ENCODE measurements around the gene TAF7.
"Not testable (repeated sequence)": the region's sequence is repeated elsewhere in the genome, so short reads cannot be mapped to it uniquely, and the experiment has no call there.

TAF7 gene

GRCh38 chr5:141320225-141321169 lies at the start of gene TAF7:
TSS of gene TAF7 (minus strand) at chr5:141320784. CDS start at chr5:141320044, 740 bp downstream.
- DNase-seq, result peak; percentile 68

- no peak for DNase-seq
These were observed 45.7 kb upstream of the TAF7 start for GRCh38 chr5:141366016-141366896.

- no peak for DNase-seq
These were observed 43.5 kb upstream of the TAF7 start, which contains the start of gene PCDHGA5 for GRCh38 chr5:141363952-141364660. TSS of gene PCDHGA5 (plus strand) at chr5:141364162. CDS start at chr5:141364331, 169 bp downstream.

- no peak for DNase-seq
These were observed 42.1 kb upstream of the TAF7 start for GRCh38 chr5:141362719-141363118.

- DNase-seq, result no peak
These were observed 40.1 kb upstream of the TAF7 start for GRCh38 chr5:141360685-141361084.

GRCh38 chr5:141359790-141360426 lies 39.3 kb upstream of the TAF7 start, which contains the start of gene PCDHGB2:
TSS of gene PCDHGB2 (plus strand) at chr5:141359994. CDS start at chr5:141360136, 142 bp downstream.
- DNase-seq, result no peak

- DNase-seq, result no peak
These were observed 36.4 kb upstream of the TAF7 start for GRCh38 chr5:141356950-141357349.

GRCh38 chr5:141356133-141356532 lies 35.5 kb upstream of the TAF7 start:
- no peak for DNase-seq

- no peak for DNase-seq
These were observed 35.1 kb upstream of the TAF7 start for GRCh38 chr5:141355641-141356040.

GRCh38 chr5:141354900-141355469 lies 34.4 kb upstream of the TAF7 start, which contains the start of gene PCDHGA4:
TSS of gene PCDHGA4 (plus strand) at chr5:141355021. CDS start at chr5:141355108, 87 bp downstream.
- DNase-seq, result no peak

- DNase-seq, result no peak
These were observed 31.0 kb upstream of the TAF7 start for GRCh38 chr5:141351591-141351990.

- no peak for DNase-seq
These were observed 29.5 kb upstream of the TAF7 start, which contains the start of gene PCDHGB1 for GRCh38 chr5:141349917-141350619. TSS of gene PCDHGB1 (plus strand) at chr5:141350099. CDS start at chr5:141350261, 162 bp downstream.

- not testable (repeated sequence) for DNase-seq
These were observed 25.4 kb upstream of the TAF7 start for GRCh38 chr5:141346017-141346416.

- no peak for DNase-seq
These were observed 24.7 kb upstream of the TAF7 start for GRCh38 chr5:141345327-141345726.

- DNase-seq, result no peak
These were observed 23.4 kb upstream of the TAF7 start for GRCh38 chr5:141343953-141344463.

- no peak for DNase-seq
These were observed 22.8 kb upstream of the TAF7 start, which contains the start of gene PCDHGA3 for GRCh38 chr5:141343242-141343952. TSS of gene PCDHGA3 (plus strand) at chr5:141343829. CDS start at chr5:141344034, 205 bp downstream.

- no peak for DNase-seq
These were observed 22.2 kb upstream of the TAF7 start for GRCh38 chr5:141342773-141343172.

- not testable (repeated sequence) for DNase-seq
These were observed 20.3 kb upstream of the TAF7 start for GRCh38 chr5:141340781-141341354.

Data from NCI-H1105 treated with DMSO at 0.1 percent for 48 hours (cell line).